Measurements from ENCODE around the gene TNS1.

The TNS1 gene

GRCh38 chr2:217910875-217911212 lies 92.0 kb downstream of the TNS1 start:
- no peak for DNase-seq

DNA sequence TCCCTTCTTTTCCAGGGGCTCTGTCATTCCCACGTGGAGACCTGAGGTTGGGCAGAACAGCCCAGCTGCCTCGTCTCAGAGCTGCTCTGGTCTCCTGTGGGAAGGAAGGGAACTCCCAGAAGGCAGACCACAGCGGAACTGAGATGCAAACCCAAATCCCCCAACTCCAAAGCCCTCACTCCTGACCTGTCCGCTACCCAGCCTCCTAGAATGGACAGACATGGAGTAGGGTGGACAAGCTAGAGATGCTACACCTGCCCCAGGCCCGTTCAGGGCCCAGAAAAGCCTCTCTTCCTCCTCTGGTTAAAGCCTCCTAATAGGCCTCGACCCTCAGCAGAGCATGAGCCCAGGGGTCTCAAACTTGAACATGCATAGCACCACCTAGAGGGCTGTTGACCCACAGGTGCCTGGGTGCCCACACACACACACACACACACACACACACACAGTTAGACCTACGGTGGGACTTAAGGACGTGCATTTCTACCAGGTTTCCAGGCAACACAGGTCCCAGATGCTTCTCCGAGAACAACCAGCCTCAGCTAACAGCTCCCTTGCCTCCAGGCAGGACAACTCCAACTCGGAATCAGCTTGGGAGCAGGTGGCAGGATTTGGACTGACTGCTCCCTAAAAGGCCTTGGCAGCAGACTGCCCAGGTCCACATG lies 93.5 kb downstream of the TNS1 start:
- DNase-seq: no peak

- DNase-seq: no peak
Observed at GRCh38 chr2:217908544-217908943, 94.3 kb downstream of the TNS1 start.

DNA sequence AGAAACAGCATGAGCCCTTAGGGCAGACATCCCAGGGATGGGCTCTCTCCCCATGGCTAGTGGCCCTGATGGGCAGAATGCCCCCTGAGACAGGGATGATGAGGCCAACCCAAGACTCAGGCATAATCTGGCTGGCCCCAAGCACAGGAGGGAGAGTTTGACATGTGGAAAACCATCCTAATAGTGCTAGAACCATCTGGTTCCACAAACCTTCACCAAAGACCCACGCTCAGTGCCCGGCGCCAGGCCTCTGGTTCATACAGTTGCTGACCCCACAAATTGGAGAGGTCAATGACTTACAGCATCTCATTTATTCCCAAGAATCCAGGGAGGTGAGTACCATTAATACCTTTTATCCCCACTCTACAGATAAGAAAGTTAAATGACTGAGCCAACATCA lies 95.5 kb downstream of the TNS1 start:
- DNase-seq: no peak

DNA sequence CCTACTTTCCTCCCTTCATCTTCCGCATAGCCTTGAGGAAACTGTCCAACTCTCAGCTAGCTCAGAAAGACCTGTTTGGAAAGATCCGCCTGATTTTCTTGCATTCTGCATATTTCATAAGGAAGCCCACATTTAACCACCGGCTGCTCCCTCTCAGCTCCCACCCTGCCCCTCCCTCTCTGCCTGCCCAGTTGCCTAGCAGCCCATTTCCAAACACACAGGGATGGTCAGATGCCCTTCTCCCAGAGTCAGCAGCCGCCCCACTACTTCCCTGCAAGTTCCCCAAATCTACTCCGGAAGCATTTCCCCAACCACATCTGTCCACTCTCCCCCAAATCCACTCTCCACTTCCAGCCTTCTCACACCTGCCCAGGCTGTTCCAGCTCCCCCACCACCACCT lies 96.0 kb downstream of the TNS1 start:
- no peak for DNase-seq

GRCh38 chr2:217905896-217906295 lies 96.9 kb downstream of the TNS1 start:
- DNase-seq: no peak

DNA sequence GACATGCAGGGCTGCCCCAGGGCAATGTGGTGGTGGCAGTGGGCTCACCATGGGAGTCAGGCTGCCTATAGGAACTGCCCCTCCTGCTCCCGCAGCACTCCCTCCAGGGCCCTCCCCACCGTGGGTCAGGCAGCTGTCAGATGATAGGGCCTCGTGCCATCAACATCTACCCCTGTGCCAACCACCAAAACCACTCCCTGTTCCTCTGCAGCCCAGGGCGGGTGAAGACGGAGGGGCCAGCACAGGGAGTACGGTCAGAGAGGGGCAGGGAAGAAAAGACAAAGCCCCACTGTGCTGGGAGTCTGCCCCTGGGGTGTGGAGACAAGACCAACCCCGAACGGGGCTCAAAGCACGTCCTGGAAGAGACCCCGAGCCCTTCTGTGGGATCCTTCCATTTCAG lies 97.4 kb downstream of the TNS1 start:
- no peak for DNase-seq

DNA sequence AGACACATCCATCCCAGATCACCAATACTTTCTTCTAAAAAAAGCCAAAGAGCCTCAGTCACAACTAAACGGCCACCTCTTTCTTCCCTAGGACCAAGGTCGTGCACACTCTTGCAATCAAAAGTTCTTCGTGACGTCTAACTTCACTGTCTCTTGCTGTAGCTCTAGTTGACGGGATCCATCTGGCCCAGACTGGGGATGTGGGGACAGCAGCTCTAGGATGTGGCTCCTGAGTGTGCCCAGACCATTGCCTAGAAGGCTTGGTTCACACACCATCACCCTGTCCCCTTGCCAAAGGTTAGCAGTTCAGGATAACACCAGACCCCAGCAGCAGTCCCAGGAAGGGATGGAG lies 98.2 kb downstream of the TNS1 start:
- no peak for DNase-seq

DNA sequence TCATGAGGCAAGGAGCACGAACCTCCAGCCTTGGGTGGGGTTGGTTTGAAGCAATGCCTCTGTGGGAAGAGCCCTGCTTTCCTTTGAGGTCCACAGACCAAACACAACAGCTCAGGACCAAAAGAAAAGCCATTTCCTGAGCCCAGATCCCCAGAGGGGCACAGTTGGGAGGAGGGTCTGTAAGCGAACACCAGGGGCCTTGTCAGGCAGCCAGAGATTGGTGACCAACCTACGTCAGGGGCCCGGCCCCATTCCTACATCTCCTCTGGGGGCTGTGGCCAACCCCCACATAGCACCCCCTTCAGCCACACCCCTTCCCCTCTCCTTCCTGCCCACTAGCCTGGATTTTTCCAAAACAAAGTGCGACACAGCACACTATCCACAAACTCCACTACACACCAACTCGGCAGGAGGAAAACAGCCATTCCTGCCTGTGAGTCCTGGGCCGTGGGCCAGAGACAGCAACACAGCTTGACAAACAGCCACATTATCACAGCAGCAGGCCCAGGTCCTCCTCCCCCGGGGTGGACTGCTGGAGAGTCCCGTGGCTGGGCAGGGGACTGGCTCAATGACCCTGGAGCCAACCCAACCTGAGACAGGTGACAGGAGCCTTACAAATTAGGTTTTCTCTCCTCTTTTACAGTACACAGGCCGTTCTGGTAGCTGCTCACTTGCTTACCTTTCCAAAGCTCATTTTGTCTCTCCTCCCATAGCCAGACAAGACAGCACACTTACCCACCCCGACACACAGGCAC lies 98.8 kb downstream of the TNS1 start:
- DNase-seq: peak; percentile 87

GRCh38 chr2:217903142-217903858 lies 99.5 kb downstream of the TNS1 start:
- DNase-seq: no peak

GRCh38 chr2:217902379-217903141 lies 100.2 kb downstream of the TNS1 start:
- DNase-seq: peak; percentile 57

DNA sequence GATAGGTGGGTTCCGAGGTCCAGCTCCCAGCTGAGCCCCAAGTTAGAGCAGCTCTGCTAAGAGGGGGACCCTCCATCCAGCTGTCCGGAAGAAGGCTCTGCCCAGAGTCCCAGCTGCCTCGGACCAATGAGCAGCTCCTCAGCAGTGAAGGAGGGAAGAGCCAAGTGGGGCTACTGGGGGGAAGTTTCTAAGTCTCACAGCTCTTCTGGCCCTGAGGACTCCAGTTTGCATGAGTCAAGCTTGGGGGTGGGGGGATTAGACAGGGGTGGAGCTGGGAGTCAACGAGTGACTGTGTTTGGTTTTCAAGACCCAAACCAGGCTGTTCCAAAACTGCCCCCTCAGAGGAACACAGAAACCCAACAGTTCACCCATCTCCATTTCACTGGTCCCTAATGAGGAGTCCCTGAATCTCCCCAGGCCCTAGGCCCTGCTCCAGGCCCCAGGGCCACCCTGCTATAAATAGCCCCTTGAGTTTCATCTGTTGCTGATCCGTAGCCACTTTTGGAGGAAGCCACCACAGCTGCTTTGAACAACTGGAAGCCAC lies 100.9 kb downstream of the TNS1 start:
- DNase-seq: peak; percentile 84

DNA sequence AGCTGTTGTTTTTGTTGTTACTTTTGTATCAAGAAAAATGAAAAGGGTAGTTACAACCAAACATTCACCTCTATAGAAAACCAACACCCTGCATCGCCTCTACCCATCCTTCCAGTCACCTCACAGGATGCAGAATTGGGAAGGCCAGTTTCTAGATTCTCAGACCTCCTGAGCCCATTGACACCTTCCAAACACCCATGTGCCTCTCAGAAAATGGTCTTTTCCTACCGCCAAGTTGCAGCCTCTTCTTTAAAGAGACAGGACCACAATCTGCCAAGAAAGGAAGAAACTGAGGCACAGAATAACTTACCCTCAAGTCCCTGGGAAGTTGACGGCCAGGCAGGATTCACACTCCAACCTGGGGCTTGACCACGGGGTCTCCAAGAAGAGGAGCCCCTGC lies 101.4 kb downstream of the TNS1 start:
- no peak for DNase-seq

DNA sequence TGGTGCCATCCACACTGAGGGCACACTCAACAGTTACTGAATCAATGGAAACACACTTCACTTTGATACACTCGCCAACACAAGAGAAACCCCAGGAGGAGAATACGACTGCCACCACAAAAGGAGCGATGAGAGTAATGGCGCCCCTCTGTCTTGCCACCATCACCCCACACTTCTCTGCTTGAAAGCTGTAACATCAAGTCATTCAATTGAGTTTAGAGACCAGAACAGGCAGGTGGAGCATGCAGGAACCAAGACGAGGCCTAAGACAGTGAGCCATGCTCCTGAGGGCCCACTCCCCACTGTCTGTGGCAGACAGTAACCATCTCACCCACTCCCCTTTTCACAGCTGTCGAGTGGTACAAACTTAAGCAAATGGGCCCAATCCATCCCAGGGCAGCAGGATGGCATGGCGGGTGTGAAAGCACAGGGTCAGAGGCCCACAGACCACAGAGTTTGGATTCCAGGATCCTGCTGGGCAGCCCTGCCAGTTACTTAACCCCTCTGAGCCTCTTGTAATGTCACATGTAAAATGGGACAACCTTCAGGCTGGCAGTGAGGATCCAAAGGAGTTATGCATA lies 101.9 kb downstream of the TNS1 start:
- no peak for DNase-seq

DNA sequence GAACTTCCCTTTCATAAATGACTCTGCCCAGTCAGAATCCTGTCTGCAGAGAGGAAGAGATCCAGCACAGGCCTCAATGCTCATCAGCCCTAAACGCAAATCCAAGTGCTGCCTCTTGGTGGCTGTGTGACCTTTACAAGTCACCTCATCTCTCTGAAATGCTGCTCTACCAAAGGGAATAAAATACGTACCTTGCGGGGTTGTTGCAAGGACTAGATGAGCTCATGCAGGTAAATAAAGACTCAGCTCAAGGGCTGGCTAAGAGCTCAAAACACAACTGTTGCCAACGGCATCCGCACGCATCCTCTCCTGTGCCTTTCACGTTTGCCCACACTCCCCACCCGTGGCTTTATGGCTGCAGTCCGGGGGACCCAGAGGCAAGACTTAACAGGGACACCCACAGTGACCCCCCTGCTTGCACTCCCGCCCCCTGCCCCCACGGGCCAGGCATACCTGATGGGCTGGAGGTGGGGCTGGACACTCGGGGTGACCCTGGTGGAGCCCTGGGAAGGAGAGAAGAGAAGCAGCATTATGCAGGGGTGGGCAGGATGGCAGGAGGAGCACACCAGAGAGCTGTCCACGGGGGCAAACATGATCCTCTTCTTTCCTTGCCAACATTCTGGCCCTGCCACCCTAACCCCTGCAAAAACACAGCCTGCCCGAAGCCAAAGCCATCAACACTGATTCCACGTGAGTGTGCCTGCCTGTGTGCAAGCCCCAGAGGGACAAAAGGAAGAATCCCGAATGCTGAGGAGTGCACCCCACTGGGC lies 102.6 kb downstream of the TNS1 start:
- DNase-seq: no peak

DNA sequence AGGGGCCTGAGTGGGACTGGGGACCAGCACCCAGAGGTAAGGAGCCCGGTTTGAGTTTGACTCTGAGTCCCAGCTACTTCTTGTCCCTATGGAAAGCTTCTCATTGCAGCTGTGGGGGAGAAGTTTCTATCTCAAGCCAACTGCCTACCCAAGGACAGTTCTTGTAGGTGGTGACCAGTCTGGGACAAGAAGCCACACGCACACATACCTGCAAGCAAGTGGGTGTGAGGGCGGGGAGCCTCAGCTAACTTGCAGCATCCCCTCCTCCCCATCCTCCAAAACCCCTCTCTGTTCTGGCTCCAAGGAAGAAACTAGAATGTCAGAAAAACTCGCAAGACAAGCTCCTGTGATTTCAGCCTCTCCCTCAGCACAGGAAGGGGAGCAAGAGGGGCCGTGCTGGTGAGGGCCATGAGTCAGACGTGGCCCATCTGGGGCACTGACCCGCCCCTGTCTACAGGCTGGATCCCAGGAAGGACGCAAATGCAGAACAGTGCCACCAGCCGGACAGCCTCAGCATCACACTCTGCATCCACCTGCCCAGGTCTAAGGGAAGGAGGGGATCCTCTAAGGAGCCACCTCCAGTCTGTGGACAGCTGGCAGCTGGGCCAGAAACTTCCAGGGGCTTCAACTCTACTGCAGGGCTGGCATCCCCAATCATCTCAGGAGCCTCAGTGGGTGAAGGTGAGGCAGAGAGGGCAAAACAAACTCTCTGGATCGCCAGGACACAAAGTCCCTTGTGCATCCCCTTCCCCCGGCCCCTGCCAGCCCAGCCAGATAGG lies 103.4 kb downstream of the TNS1 start:
- peak; percentile 84 for DNase-seq

GRCh38 chr2:217897816-217898806 lies 104.7 kb downstream of the TNS1 start:
- no peak for DNase-seq

- no peak for DNase-seq
Observed at GRCh38 chr2:217897091-217897715, 105.6 kb downstream of the TNS1 start.

DNA sequence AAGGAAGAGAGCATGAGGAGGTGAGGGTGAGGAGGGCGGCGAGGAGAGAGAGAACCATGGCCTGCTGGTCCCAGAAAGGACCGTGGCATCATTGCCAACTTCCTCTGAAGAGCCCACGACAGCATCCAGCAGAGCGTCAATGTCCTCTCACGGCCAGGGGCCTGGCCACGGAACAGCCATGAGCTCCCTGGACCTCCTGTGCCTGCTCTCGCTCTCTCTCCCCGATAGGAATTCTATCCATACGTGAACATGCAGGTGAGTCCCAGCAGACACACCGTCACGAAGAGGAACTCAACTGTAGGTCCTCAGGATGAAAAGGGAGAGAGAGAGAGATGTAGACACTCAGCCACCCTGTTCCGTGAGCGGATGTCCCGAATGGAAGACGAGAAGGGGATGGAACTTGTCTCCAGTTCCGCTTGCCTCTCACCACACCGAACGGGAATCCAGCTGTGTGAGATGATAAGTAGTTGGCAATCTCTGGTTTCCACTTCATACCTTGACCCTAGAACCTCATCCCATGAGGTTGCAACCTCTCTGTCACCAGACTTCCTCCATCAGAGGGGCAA lies 107.6 kb downstream of the TNS1 start:
- no peak for DNase-seq

All from fibroblast of skin of scalp (primary cell).